ENCODE measurements around the gene SYDE1.

SYDE1 gene

DNA sequence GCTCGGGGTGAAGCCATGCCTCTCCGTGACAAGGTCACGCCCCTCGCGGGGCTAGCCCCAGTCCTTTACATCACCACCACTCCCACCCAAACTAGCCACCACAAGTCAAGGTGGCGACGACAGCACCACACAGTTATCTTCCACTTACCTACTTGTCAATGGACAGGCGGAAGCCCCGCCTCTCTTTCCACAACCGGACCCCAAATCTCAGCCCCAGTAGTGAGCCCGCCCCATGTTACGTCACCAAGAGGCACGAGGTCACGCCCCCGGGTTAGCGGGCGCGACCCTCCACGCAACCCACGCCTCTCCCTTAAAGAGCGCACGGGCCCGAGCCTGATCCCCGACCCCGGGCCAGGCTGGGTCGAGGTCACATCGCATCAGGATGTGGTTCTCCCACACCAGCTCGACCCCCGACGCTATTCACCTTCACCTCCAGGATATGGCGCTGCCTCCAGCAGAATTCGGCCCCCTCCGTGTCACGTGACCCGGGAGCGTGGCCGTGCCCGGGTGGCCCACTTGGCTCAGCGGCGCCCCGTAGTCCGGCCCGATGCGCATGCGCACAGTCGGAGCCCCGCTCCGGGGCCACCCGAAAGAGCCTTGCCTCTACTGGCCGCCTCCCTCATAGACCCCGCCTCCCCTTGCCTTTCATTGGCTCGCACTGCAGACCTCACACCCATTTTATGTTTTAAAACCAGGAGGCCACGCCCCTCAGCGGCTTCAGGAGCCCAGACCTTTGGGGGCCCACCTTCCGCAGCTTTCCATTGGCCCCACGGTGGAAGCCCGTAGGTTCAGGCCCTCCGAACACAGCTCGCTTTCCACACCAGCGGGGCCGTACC is 18.2 kb downstream of the SYDE1 start:
- peak; percentile 94 for DNase-seq

DNA sequence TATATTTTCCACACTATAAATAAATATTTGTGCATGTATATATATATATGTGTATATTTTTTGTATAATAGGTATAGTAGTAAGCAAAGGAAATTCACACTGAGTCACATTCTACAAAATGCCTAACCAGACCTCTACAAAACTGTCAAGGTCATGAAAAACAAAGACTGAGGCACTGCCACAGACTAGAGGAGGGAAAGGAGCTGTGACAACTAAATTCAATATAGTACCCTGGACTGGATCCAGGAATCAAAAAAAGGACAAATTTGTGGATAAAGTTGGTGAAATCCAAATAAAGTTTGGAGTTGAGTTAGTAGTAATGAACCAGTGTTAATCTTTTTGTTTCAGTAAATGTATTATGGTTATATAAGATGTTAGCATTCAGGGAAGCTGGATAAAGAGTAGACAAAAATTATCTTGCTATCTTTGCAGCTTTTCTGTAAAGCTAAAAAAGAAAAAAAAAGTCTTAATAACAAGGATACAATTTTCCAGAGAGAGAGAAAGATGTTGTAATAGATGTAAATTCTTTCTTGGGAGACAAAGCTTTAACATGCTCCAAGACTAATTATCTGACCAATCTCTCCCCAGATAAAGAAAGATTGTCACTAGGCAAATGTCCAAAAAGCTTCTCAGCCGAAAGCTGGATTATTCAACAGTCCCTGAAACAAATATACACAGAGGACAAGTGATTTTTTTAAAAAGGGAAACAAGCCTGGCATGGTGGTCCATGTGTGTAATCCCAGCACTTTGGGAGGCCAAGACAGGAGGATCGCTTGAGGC is 19.1 kb downstream of the SYDE1 start:
- no peak for DNase-seq

DNA sequence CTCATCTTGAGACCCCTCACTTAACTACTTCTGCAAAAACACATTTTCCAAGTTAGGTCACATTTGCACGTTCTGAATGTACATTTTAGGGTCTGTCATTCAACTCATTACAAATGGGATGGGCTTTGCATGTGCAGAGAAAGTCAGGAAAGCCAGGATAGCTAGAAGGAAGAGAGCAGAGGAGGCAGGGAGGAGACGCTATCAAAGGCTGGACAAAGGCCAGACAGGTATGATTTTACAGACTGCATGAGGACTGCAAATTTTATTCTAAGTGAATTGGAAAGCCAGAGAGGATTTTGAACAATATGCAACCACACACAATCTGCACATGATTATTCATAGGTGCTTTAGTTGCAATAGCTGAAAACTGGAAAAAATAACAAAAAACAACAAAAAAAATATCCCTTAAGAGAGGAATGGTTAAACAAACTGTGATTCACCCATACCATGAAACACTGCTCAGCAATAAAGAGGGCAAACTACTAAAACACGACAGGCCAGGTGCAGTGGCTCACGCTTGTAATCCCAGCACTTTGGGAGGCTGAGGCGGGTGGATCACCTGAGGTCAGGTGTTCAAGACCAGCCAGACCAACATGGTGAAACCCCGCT is 21.1 kb downstream of the SYDE1 start:
- no peak for DNase-seq

DNA sequence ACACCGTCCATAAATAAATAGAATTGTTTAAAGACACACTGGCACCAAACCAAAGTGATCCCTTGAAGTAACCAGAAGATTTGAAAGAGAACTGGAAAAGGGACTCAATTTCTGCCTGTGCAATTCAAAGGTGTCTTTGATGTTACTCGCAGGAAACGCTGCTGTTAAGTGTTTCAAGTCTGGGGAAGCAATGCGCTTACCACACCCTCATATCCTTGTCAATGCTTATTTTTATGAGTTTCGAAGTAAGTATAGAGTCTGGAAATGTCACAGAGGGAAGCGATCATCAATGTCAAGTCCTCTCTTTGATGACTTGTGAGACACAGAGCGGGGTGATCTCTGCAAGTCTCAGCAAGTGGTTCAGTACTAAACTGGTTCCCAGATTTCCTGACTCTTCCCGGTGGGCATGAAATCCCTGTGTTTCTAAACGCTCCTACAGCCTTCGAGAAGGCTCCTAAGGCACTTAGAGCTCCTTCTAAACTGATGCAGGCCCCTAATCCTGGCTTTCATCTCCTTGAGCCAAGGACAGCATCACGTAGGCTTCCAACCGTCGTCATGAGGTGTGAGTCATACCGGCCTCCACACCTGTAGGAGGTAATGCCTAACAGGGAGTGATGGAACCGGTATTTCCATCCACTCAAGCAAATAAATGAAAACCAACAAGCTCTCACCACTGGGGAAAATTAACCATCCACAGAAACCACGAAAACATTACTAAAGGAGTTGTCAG is 22.8 kb downstream of the SYDE1 start:
- DNase-seq = no peak

DNA sequence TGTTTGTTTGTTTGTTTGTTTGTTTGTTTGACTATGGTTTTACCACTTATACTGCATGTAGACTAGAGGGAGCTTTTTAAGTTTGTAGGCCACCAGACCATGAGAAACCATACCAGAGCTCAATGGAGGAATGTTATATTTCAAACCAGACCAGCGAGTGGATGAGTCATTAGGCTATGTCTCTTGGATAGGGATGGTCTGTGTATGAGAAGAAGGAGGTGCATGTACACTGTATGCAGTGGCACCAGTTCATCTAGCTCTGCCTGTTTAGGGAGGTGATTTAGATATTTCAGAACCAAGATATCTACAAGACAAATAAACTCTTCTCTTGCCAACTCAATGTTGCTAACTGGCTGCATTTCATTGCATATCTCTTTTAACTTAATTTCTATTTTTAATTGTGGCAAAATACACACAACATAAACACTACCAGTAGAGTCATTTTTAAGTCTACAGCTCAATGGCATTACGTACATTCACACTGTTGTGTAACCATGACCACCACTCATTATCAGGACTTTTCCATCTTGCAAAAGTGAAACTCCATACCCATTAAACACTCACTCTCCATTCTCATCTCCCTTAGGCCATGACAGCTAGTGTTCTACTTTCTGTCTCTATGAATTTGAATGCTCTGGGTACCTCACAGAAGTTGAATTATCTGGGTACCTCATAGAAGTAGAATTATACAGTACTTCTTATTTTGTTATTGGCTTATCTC is 29.2 kb downstream of the SYDE1 start:
- no peak for DNase-seq

DNA sequence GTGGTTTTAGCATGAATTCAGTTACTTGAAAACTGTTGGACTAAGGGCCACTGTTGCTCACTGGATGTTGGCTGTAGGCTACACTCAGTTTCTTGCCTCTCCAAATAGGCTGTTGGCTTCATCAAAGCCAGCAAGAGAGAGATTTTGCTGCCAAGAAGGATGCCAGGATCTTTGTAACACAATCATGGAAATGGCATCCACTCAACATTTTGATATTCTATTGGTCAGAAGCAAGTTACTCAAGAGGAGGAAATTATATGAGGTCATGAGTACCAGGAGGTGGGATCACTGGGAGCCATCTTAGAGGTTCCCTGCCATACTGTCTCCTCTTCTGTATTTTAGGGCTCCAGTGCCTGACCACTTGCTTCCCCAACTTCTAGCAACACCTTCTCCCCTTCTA is 30.6 kb downstream of the SYDE1 start:
- DNase-seq = no peak

DNA sequence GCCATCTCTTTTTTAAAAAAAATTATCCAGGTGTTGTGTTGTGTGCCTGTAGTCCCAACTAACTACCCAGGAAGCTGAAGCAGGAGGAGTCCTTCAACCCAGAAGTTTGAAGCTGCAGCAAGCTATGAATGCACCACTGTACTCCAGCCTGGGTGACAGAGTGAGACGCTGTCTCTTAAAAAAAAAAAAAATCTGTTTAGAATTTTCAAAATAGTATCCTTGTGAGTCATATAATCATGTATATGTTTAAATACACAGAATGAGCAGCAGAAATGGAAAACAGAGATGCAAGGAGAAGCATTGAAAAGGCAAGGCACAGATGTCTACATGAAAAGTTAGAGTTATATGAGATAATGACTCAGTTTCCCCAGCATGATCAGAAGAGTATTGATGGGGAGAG is 31.2 kb downstream of the SYDE1 start:
- no peak for DNase-seq

DNA sequence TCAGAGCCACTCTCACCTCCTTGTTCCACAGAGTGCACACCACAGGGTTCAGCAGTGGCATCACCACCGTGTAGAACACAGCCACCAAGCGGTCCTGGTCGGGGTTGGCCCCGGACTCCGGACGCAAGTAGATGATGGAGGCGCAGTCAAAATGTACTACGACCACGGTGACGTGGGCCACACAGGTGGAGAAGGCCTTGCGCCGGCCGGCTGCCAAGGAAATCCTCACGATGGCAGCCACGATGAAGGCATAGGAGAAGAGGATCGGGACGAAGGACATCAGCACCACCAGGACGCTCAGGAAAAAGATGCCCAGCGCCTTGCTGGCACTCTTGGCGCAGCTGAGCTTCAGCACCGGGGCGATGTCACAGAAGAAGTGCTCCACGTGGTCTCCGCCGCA is 33.9 kb downstream of the SYDE1 start:
- DNase-seq = no peak

DNA sequence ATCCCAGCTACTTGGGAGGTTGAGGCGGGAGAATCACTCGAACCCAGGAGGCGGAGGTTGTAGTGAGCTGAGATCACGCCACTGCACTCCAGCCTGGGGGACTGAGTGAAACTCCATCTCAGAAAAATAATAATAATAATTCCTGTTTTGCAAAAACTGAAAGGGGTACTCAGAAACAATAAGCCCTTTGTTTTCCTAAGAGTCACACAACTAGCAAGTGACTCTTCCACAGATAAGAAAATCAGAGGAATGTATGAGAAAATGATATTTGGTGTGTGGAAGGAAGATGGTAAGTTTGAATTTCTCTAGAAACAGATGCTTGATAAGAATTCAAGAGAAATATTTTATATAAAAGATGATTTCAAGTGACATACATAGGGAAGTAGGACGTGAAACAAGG is 35.1 kb downstream of the SYDE1 start:
- DNase-seq = no peak

DNA sequence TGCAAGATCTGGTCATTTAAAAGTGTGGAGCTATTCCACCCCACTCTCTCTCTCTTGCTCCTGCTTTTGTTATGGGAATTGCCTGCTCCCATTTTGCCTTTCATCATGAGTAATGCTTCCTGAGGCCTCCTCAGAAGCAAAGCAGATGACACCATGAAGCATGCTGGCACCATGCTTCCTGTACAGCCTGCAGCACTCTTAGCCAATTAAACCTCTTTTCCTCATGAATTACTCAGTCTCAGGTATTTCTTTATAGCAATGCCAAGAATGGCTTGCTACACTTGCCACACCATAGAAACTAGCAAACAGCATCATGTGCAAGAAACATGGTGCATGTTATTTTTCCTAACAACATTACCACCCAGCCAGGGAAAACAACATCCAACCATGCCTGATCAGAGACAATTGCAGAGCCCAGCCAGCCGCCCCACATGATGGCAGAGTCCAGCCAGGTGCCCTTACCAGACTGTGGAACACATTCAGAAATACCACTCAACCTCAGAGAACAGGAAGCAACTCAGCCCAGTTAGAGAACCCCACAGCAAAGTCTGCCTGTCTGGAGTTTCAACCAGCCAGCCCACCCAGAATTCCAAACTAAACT is 36.9 kb downstream of the SYDE1 start:
- DNase-seq = no peak

DNA sequence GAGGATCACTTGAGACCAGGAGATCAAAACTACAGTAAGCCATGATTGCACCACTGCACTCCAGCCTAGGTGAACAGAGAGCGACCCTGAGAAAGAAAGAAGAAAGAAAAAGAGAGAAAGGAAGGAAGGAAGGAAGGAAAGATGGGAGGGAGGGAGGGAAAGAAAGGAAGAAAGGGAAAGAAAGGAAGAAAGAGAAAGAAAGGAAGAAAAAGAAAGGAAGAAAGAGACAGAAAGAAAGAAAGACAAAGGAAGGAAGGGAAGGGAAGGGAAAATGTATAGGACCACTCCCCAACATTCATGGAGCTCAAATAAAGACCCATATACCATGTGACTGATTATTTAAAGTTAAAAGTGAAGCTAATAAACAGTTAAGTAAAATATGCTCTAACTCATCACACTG is 39.9 kb downstream of the SYDE1 start:
- no peak for DNase-seq

DNA sequence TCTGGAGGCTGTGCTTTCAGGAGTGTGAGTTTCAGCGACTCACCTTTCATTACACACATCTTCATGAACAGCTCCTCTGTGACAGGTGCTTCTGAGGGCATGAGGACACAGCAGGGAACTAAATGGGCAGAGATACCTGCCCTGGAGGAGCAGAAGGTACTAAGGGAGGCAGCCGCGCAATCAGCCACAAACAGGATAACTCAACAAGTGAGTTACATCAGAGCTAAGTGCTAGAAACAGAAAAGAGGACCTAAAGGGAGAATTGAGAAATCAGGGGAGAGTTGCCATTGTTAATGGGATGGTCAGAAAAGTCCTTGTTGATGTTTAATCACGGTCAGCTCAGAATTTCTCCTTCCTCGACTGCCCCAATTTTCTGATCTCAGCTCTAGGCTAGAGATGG is 42.5 kb downstream of the SYDE1 start:
- DNase-seq = no peak

DNA sequence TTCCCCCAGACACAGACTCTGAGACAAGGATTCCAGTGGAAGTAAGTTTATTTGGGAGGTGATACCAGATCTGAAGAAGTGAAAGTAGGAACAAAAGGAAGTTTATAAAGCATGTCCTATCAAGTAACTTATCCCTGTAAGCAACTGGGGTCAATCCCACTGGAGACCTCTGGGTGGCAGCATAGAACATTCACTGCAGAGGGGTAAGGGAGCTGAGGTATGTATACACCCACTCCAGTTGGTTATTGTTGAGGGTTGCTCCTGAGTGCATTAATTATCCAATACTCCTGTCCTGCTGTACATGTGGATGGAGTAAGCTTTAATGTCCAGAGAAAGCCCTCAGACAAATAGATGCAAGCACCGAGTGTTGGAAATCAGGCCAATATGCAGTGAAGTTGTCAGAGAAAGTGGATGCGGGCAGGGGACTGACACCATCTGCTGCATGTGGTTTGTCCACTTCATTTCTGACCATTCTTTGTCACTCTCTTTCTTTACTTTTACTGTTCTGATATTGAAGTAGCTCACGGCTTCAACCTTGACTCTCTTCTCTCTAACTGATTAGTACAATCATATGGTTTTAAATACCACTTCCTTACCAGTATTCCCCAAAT is 46.9 kb downstream of the SYDE1 start:
- no peak for DNase-seq

DNA sequence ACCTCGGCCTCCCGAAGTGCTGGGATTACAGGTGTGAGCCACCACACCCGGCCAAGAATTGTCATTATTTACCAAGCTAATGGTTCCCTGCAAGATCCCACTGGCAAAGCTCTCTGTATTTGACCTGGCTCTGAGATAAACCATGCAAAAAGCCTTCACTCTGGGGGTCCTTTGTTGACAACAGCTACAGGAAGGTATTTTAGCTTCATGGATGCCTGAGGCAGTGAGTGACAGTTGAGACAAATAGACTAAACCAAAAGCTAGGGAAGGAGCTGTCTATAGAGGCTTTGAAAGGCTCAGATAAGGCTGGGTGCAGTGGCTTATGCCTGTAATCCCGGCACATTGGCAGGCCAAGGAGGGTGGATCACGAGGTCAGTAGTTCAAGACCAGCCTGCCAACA is 48.1 kb downstream of the SYDE1 start:
- DNase-seq = no peak

DNA sequence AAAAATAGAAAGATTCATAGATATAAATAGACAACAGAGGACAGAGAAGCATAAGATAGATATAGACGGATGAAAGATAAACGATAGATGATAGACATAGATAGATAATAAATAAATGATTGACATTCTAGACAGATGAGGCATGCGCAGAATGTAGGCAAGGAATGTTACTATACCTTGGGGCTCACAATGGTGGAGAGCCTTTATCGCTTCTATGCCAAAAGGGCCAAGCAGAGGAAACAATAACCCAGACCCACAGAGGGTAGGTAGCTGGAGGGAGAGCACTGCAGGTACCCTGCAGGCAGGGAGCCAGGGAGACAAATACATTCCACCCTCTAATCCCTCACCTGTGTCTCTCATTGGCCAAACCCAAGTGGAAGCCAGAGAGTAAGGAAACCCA is 49.2 kb downstream of the SYDE1 start:
- no peak for DNase-seq

DNA sequence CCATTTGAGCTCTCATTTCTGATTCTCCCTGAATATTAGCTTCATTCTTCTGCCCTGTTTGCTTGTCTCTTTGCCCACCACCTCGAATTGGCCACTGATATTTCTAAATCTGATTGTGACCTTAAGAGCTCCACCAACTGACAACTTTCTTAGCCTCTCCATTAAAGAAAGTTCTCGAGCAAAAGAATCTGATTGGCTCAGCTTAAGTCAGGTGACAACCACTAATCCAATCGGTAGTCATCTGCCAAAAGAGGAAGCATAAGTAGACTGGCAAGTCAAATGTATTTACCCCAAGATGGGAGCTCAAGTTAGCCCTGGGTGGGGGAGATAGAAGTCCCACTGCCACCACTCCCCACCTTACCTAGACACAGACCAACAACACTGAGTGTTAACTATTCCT is 52.0 kb downstream of the SYDE1 start:
- DNase-seq = no peak

DNA sequence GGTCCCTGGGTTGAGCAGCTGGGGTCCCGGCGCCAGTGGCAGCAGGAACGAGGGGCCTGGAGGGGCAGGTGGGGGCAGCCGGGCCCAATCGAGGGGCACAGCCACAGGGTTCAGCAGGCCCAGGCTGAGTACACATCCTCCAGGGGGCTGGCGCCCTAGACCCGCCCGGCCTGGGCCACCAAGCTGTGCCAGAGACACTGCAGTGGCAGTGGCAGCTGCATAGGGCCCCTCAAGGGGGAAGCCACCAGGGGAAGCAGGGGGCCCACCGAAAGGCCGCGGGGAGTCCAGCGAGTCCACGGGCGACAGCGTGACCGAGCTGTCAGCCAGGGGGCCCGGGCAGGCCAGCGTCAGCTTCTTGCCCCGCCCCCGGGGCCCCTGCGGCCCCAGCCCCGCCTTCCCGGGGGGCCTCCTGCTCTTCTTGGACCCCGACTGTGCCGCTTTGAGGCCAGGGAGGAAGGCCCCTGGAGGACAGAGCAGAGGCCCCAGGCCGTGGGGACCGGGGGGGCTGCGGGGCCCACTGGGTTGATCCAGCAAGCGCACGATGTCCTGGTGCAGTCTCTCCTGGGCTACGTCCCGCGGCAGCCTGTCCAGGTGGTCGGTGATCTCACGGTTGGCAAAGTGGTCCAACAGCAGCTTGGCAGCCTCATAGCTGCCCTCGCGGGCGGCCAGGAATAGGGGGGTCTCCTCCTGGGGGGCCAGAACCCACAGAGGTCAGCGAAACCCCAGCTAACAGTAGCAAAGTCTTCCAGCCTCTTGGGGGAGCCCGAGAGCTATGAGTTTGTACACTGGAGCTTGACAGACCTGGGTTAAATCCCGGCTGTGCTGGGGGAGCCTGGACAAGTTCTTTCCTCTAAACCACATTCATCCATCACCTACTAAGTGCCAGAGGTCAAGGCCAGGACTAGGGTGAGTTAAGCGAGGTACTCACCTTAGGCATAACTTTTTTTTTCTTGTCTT is 54.1 kb downstream of the SYDE1 start:
- no peak for DNase-seq
